ENCODE data around the gene TRIM26.

DNA sequence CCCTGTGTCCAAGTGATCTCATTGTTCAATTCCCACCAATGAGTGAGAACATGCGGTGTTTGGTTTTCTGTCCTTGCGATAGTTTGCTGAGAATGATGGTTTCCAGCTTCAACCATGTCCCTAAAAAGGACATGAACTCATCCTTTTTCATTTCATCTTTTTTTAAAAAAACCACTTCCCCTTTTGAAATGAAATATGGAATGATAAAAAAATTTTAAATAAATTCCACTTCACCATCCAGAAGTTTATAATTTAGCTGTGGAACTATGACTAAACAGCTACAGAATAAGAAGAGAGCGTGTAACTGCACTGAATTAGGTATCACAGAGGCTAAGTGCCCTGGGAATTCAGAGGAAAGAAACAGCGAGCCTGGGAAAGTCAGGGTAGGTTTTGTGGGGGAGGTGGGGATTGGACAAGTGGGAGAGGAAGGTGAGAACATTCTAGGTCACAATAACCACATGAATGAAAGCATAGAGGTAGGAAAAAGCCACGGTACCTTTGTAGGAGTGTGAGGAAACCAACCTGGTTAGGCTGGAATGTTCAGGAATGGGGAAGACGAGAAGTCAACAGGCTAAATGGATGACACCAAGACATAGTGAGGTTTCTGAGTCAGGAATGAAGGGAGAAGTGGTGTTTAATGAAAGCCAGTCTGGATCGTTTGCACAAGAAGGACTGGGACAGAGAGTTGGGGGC, 63.2 kb downstream of the TRIM26 start:
- TF ChIP-seq, protein P1, sequence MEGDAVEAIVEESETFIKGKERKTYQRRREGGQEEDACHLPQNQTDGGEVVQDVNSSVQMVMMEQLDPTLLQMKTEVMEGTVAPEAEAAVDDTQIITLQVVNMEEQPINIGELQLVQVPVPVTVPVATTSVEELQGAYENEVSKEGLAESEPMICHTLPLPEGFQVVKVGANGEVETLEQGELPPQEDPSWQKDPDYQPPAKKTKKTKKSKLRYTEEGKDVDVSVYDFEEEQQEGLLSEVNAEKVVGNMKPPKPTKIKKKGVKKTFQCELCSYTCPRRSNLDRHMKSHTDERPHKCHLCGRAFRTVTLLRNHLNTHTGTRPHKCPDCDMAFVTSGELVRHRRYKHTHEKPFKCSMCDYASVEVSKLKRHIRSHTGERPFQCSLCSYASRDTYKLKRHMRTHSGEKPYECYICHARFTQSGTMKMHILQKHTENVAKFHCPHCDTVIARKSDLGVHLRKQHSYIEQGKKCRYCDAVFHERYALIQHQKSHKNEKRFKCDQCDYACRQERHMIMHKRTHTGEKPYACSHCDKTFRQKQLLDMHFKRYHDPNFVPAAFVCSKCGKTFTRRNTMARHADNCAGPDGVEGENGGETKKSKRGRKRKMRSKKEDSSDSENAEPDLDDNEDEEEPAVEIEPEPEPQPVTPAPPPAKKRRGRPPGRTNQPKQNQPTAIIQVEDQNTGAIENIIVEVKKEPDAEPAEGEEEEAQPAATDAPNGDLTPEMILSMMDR (conservative IDR thresholded peaks at IDR 0.05): no peak
- TF ChIP-seq ZFX (IDR thresholded peaks at IDR 0.05): no peak
